HepG2 (cell line): Measurements from ENCODE around the gene RRP12. TPM values are rescaled to one million over a fixed set of nuclear protein-coding genes. Genes with fewer than 3 reads are reported as not detected.

Source experiments
- AGO2 ChIP-seq: fragments of 200-400 bp; formaldehyde crosslinking; optimal IDR thresholded peaks from 2 replicates; pipeline ENCODE3; 2017; ENCODE audit warnings: mild to moderate bottlenecking, low read depth, low read length, moderate library complexity
- BRCA1 ChIP-seq: sonication (generic); formaldehyde crosslinking; IDR thresholded peaks from 2 replicates; pipeline ENCODE4 v1.4.0; 2020; ENCODE audit warnings: missing genetic modification reagents
- FOXJ3 ChIP-seq: sonication (generic); formaldehyde crosslinking; IDR thresholded peaks from 2 replicates; pipeline ENCODE4 v1.4.0; 2020; ENCODE audit warnings: missing genetic modification reagents, mild to moderate bottlenecking, borderline replicate concordance
- GATA4 ChIP-seq: sonication (generic); IDR thresholded peaks from 2 replicates; pipeline ENCODE4 v1.6.1; 2016; ENCODE audit warnings: antibody characterized with exemption, low read depth, borderline replicate concordance
- HNRNPL ChIP-seq: fragments of 200-400 bp; formaldehyde crosslinking; IDR thresholded peaks from 2 replicates; pipeline ENCODE4 v1.6.1; 2017; ENCODE audit warnings: mild to moderate bottlenecking, low read depth, low read length
- KLF15 ChIP-seq: sonication (generic); formaldehyde crosslinking; IDR thresholded peaks from 2 replicates; pipeline ENCODE4 v1.8.1; 2023; ENCODE audit warnings: borderline replicate concordance, mild to moderate bottlenecking, inconsistent platforms, missing genetic modification reagents, mixed read lengths
- MEF2D ChIP-seq: sonication (generic); formaldehyde crosslinking; IDR thresholded peaks from 2 replicates; pipeline ENCODE4 v1.5.1; 2020; ENCODE audit warnings: mild to moderate bottlenecking, missing genetic modification reagents
- MTA3 ChIP-seq: sonication (generic); formaldehyde crosslinking; IDR thresholded peaks from 2 replicates; pipeline ENCODE4 v1.4.0; 2020; ENCODE audit warnings: missing genetic modification reagents
- MXD4 ChIP-seq: IDR thresholded peaks from 2 replicates; pipeline ENCODE4 v1.6.1; 2016; ENCODE audit warnings: mild to moderate bottlenecking, missing biosample characterization, missing genetic modification reagents
- NFE2L2 ChIP-seq: fragments of 150-350 bp; IDR thresholded peaks from 2 replicates; pipeline ENCODE4 v1.6.1; 2014; ENCODE audit warnings: low read length
- POLR2G ChIP-seq: fragments of 200-400 bp; formaldehyde crosslinking; IDR thresholded peaks from 2 replicates; pipeline ENCODE4 v1.6.1; 2018; ENCODE audit warnings: mild to moderate bottlenecking, low read depth, low read length, moderate library complexity
- RBM22 ChIP-seq: fragments of 200-400 bp; formaldehyde crosslinking; optimal IDR thresholded peaks from 2 replicates; pipeline ENCODE3; 2017; ENCODE audit warnings: mild to moderate bottlenecking, low read length, moderate library complexity
- RNF219 ChIP-seq: sonication (generic); formaldehyde crosslinking; IDR thresholded peaks from 2 replicates; pipeline ENCODE4 v1.5.0; 2020; ENCODE audit warnings: mild to moderate bottlenecking, missing genetic modification reagents
- RXRA ChIP-seq: sonication (generic); formaldehyde crosslinking; IDR thresholded peaks from 2 replicates; pipeline ENCODE4 v1.5.1; 2020; ENCODE audit warnings: missing genetic modification reagents
- SATB2 ChIP-seq: sonication (generic); formaldehyde crosslinking; IDR thresholded peaks from 2 replicates; pipeline ENCODE4 v1.5.0; 2020; ENCODE audit warnings: missing genetic modification reagents
- ZBTB4 ChIP-seq: sonication (generic); formaldehyde crosslinking; IDR thresholded peaks from 2 replicates; pipeline ENCODE4 v1.4.0; 2020; ENCODE audit warnings: missing genetic modification reagents, mild to moderate bottlenecking, borderline replicate concordance
- ZHX1 ChIP-seq: sonication (generic); formaldehyde crosslinking; IDR thresholded peaks from 2 replicates; pipeline ENCODE4 v1.8.1; 2022; ENCODE audit warnings: low read depth, mild to moderate bottlenecking, missing genetic modification reagents
- ZNF331 ChIP-seq: sonication (generic); formaldehyde crosslinking; IDR thresholded peaks from 2 replicates; pipeline ENCODE4 v1.4.0; 2020; ENCODE audit warnings: missing genetic modification reagents
- ZNF513 ChIP-seq: sonication (generic); formaldehyde crosslinking; conservative IDR thresholded peaks from 2 replicates; pipeline ENCODE4 v1.5.0; 2020; ENCODE audit warnings: missing genetic modification reagents
- ZNF598 ChIP-seq: sonication (generic); formaldehyde crosslinking; IDR thresholded peaks from 2 replicates; pipeline ENCODE4 v1.5.1; 2020; ENCODE audit warnings: mild to moderate bottlenecking, missing genetic modification reagents, borderline replicate concordance
- polyA plus RNA-seq, 8 experiments: library from polyadenylated mRNA; depleted of rRNA in 3 of 8; stranded (reverse) in 7 of 8; unstranded in 1 of 8; fragments of >200 nt; fragmentation: Illumina TruSeq in 4 of 8; extraction: Trizol in 4 of 8; gene quantifications; 2 replicates each; pipeline versions ENCODE4 v1.2.1 to v1.2.3, GENCODE V29; 2011 to 2016; ENCODE audit warnings: low read depth in 4 of 8, missing spikeins in 1 of 8, mixed read lengths in 1 of 8; ENCODE audit not compliant: insufficient read depth in 1 of 8
- total RNA-seq, 5 experiments: library from RNA; depleted of rRNA; stranded (reverse); fragments of >200 nt; fragmentation: Illumina TruSeq; extraction: Trizol; gene quantifications; 2 replicates each; pipeline ENCODE4 v1.2.3, GENCODE V29; 2016; ENCODE audit warnings: low read depth in 1 of 5

The RRP12 gene
- total and polyA plus RNA-seq, 2 of the 13 experiments (the other 11 are each of a cell fraction or from before 2014, with no cell fraction given): 13.2 to 39.4 TPM

- TF ChIP-seq RXRA (no peak; the same call in 1 of the 2 replicates), KLF15 (CRISPR knock-in tag) (no peak), ZNF598 (CRISPR knock-in tag) (no peak), NFE2L2 (no peak), ZHX1 (CRISPR knock-in tag) (no peak), FOXJ3 (CRISPR knock-in tag) (peak; percentile 85; the same call in 1 of the 2 replicates), ZNF331 (CRISPR knock-in tag) (peak; percentile 78; the same call in 1 of the 2 replicates), RBM22 (no peak), ZNF513 (no peak), MXD4 (CRISPR knock-in tag) (0 out of 2 replicates have a peak, but pooled peaks have one; percentile 20), MEF2D (peak; percentile 100), SATB2 (CRISPR knock-in tag) (no peak), HNRNPL (no peak), AGO2 (no peak), ZBTB4 (CRISPR knock-in tag) (no peak), GATA4 (peak; percentile 59; the same call in 1 of the 2 replicates), POLR2G (no peak), MTA3 (CRISPR knock-in tag) (no peak), BRCA1 (CRISPR knock-in tag) (no peak), RNF219 (no peak)
Measured at GRCh38 chr10:97328646-97329453, 72.3 kb downstream of the RRP12 start (continued).
